ENCODE measurements around the gene UFC1. TPM values are rescaled to one million over a fixed set of nuclear protein-coding genes. Genes with fewer than 3 reads are reported as not detected.

The UFC1 gene
- polyA plus RNA-seq, 1 donor from 2014 or later: 104 TPM

GRCh38 chr1:161153176-161153575, 602 bp upstream of the UFC1 start:
- peak overlapping the region; percentile 91 for H3K27ac ChIP-seq (ENCODE audit: low read length)
- no peaks in the 10 kb centered on the region for H3K27me3 ChIP-seq (ENCODE audit: insufficient read depth, low read depth, low read length)
- H3K9ac ChIP-seq (ENCODE audit: low read length): peak overlapping the region; percentile 89
- H3K9me2 ChIP-seq (ENCODE audit: insufficient read depth, low read length): no peaks in the 10 kb centered on the region
- no peaks in the 10 kb centered on the region for H3K36me3 ChIP-seq (ENCODE audit: insufficient read depth, low read length)
- peak overlapping the region; percentile 72 for H3K4me3 ChIP-seq (ENCODE audit: low read length)
- TF ChIP-seq SMC3 (conservative IDR thresholded peaks at IDR 0.05; ENCODE audit: poor library complexity) (no peak), POLR2AphosphoS5 (IDR thresholded peaks at IDR 0.05) (no peak), EZH2 (IDR thresholded peaks at IDR 0.05; ENCODE audit: borderline replicate concordance, insufficient read depth, low read length, poor library complexity, severe bottlenecking) (no peak), TAF1 (IDR thresholded peaks at IDR 0.05; ENCODE audit: low read depth) (no peak), EP300 (conservative IDR thresholded peaks at IDR 0.05; ENCODE audit: poor library complexity, severe bottlenecking) (no peak), REST (IDR thresholded peaks at IDR 0.05; ENCODE audit: borderline replicate concordance) (no peak), RAD21 (conservative IDR thresholded peaks at IDR 0.05) (no peak), MXI1 (conservative IDR thresholded peaks at IDR 0.05; ENCODE audit: poor library complexity, severe bottlenecking) (no peak)
- TF ChIP-seq, protein P1, sequence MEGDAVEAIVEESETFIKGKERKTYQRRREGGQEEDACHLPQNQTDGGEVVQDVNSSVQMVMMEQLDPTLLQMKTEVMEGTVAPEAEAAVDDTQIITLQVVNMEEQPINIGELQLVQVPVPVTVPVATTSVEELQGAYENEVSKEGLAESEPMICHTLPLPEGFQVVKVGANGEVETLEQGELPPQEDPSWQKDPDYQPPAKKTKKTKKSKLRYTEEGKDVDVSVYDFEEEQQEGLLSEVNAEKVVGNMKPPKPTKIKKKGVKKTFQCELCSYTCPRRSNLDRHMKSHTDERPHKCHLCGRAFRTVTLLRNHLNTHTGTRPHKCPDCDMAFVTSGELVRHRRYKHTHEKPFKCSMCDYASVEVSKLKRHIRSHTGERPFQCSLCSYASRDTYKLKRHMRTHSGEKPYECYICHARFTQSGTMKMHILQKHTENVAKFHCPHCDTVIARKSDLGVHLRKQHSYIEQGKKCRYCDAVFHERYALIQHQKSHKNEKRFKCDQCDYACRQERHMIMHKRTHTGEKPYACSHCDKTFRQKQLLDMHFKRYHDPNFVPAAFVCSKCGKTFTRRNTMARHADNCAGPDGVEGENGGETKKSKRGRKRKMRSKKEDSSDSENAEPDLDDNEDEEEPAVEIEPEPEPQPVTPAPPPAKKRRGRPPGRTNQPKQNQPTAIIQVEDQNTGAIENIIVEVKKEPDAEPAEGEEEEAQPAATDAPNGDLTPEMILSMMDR (IDR thresholded peaks at IDR 0.05; ENCODE audit: poor library complexity, severe bottlenecking): no peak
- no peaks in the 10 kb centered on the region for H3K9me3 ChIP-seq (ENCODE audit: low read length)
- no peaks in the 10 kb centered on the region for H3K79me2 ChIP-seq (replicated peaks; ENCODE audit: insufficient read depth, low read length)
- peak overlapping the region; percentile 52 for H2AFZ ChIP-seq (ENCODE audit: low read depth, low read length)
- no peaks in the 10 kb centered on the region for H4K20me1 ChIP-seq (ENCODE audit: insufficient read depth)
- H3F3A ChIP-seq (ENCODE audit: insufficient read depth, low read length, poor library complexity, severe bottlenecking): no peaks in the 10 kb centered on the region
- H3K4me2 ChIP-seq (ENCODE audit: low read length): peak overlapping the region; percentile 60

DNA sequence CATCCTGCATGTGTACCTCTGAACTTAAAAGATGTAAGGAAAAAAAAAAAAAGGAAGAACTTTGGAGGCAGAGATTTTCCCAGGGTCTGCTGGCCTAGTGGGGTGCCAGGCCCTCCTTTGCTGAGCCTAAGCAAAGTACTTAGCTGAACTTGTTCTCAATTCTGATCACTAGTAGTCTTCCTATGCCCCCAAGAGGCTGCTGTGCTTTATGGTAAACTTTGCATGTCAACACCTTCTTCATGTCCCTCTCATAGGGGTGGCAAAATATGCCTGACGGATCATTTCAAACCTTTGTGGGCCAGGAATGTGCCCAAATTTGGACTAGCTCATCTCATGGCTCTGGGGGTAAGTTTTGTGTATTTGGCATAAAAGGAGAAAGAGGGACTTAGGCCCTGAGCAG, 4.1 kb downstream of the UFC1 start:
- Histone ChIP-seq H2AFZ (ENCODE audit: low read depth, low read length) (no peak overlapping the region), H4K20me1 (ENCODE audit: insufficient read depth) (no peaks in the 10 kb centered on the region), H3K4me3 (ENCODE audit: low read length) (no peak overlapping the region), H3F3A (ENCODE audit: insufficient read depth, low read length, poor library complexity, severe bottlenecking) (no peaks in the 10 kb centered on the region), H3K27ac (ENCODE audit: low read length) (no peak overlapping the region), H3K9me2 (ENCODE audit: insufficient read depth, low read length) (no peaks in the 10 kb centered on the region), H3K4me2 (ENCODE audit: low read length) (no peak overlapping the region), H3K27me3 (ENCODE audit: insufficient read depth, low read depth, low read length) (no peaks in the 10 kb centered on the region), H3K9me3 (ENCODE audit: low read length) (no peaks in the 10 kb centered on the region), H3K9ac (ENCODE audit: low read length) (no peak overlapping the region), H3K36me3 (ENCODE audit: insufficient read depth, low read length) (no peaks in the 10 kb centered on the region), H3K79me2 (replicated peaks; ENCODE audit: insufficient read depth, low read length) (peaks cover 11% of the 10 kb centered on the region)
- TF ChIP-seq SMC3 (conservative IDR thresholded peaks at IDR 0.05; ENCODE audit: poor library complexity) (no peak), EZH2 (IDR thresholded peaks at IDR 0.05; ENCODE audit: borderline replicate concordance, insufficient read depth, low read length, poor library complexity, severe bottlenecking) (no peak), REST (IDR thresholded peaks at IDR 0.05; ENCODE audit: borderline replicate concordance) (no peak), EP300 (conservative IDR thresholded peaks at IDR 0.05; ENCODE audit: poor library complexity, severe bottlenecking) (no peak), POLR2AphosphoS5 (IDR thresholded peaks at IDR 0.05) (no peak), RAD21 (conservative IDR thresholded peaks at IDR 0.05) (no peak), MXI1 (conservative IDR thresholded peaks at IDR 0.05; ENCODE audit: poor library complexity, severe bottlenecking) (no peak), TAF1 (IDR thresholded peaks at IDR 0.05; ENCODE audit: low read depth) (no peak)
- TF ChIP-seq, protein P1 (IDR thresholded peaks at IDR 0.05; ENCODE audit: poor library complexity, severe bottlenecking): no peak
